ENCODE data around the gene CAPN15.

DNA sequence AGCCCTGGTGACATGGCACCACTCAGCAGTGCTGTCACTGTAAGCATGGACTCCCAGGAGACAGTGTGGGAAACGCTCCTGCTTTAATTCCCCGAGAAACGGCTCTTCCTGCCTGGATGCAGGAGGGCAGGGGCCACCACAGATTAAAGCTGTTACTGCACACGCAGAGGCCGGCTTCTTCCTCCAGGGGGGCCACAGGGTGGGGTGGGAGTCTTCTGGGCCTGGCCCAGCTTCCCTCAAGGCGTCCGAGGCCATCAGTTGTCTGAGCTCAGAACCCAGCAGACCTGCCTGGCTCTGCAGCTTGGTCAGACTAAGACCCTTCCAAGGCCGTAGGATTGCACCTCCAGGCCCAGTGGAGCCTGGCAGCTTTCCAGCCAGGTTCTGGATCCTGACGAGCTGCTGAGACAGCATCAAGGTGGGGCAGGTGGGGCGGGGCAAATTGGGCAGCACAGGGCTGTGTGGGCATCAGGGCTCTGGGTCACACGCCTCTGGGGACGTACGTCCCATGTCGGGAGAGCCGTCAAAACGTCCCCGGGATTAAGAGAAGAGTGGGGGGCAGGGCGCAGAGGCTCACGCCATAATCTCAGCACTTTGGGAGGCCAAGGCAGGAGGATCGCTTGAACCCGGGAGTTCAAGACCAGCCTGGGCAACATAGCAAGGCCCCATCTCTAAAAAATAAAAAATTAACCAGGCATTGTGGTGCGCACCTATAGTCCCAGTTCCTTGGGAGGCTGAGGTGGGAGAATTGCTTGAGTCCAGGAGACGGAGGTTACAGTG lies 5.0 kb upstream of the CAPN15 start:
- TF ChIP-seq CTCF (conservative IDR thresholded peaks at IDR 0.05; ENCODE audit: low read depth, low read length) (no peak), EZH2 (IDR thresholded peaks at IDR 0.05; ENCODE audit: borderline replicate concordance, low read depth, low read length, poor library complexity, severe bottlenecking) (no peak)

Data from A673 (cell line).